ENCODE data around the gene NUB1.

DNA sequence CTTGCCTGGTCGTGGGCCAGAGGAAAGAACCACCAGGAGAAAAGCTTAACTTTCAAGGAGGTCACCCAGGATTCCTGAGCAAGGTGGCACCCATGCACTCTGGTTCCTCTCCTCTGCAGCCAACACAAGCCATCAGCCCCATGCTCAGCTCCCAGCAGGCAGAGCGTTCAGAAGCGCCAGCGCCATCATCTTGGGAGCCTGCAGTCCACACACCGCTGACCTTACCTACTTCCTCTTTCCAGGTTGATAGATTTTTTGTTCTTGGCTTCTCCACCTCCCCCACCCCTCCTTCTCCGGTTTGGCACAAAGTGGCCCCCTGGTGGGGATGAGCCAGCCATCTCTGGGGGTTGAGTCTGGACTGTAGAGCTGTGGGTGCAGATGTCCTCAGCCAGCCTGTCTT, 69.9 kb downstream of the NUB1 start:
- TF ChIP-seq, protein P1, sequence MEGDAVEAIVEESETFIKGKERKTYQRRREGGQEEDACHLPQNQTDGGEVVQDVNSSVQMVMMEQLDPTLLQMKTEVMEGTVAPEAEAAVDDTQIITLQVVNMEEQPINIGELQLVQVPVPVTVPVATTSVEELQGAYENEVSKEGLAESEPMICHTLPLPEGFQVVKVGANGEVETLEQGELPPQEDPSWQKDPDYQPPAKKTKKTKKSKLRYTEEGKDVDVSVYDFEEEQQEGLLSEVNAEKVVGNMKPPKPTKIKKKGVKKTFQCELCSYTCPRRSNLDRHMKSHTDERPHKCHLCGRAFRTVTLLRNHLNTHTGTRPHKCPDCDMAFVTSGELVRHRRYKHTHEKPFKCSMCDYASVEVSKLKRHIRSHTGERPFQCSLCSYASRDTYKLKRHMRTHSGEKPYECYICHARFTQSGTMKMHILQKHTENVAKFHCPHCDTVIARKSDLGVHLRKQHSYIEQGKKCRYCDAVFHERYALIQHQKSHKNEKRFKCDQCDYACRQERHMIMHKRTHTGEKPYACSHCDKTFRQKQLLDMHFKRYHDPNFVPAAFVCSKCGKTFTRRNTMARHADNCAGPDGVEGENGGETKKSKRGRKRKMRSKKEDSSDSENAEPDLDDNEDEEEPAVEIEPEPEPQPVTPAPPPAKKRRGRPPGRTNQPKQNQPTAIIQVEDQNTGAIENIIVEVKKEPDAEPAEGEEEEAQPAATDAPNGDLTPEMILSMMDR (IDR thresholded peaks at IDR 0.05) = no peak
- TF ChIP-seq POLR2A (IDR thresholded peaks at IDR 0.05) = no peak
